GM21786 (cell line): ENCODE results near the gene NWD2.

ENCODE experiments used
- ATAC-seq: cut with Tn5 transposase; IDR thresholded peaks from one replicate; pipeline ENCODE4 v1.9.1; 2021; ENCODE audit not compliant: unreplicated experiment

Gene NWD2

DNA sequence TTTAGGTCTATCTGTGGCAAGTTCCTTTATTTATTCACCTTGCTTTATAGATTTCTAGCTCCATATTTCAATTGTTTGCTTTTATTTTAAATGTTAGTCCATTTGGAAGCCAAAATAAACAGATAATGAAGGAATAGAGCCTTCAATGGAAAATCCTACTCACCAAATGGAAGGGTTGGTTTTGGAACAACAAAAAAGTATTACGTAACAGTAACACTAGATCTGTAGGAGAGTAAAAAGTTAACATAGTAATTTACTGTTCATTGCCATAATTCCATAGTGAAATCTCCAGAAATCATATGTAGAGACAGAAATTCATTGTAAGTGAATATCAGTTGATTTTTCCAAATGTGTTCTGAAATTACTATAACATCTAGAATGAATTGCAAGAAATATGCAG lies 34.6 kb downstream of the NWD2 start:
- ATAC-seq: no peak

DNA sequence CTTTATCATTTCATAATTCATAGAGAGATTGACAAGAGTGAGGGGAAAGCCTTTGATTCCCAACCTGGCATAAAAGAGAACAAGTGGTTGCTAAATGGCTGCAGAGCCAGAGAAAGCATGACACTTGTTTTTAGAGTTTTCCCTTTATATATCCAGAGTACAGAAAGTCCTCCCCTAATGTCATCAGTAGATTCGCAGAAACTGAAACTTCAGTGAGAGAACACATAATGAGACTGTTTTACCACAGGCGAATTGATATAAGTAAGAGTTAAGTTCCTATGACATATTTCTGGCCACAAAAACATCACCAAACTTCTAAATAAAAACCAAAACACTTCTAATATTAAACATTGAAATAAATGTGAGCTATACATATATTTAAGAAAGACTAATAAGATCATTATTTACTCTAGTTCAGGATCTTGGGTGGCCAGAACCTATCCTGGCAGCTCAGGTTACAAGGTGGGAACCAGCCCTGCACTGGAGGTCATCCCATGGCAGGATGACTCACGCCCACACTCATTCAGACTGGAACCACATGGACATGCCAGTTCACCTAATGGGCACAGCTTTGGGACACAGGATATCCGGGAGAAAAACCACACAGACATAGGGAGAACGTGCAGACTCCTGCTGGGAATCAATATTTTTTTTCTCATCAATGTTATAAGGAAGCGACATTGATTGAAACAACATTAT lies 35.5 kb downstream of the NWD2 start:
- ATAC-seq: no peak

DNA sequence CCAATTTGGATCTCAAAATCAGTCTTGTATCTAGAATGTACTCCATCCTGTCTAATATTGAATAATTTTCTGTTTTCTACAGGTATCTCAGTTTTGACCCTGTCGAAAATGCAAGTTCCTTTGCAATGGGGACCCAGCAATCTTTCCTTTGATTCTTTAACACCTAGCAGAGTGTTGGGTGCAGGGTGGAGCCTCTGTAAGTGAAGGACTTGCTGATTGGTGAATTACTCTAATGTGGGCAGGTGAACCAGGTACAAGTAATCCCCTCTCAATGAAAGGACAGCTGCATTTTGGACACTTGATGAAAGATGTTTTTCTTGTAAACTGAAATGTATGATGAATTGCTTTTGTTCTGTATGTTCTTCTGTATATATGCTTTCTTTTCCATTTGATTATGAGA lies 54.9 kb downstream of the NWD2 start:
- ATAC-seq: no peak

DNA sequence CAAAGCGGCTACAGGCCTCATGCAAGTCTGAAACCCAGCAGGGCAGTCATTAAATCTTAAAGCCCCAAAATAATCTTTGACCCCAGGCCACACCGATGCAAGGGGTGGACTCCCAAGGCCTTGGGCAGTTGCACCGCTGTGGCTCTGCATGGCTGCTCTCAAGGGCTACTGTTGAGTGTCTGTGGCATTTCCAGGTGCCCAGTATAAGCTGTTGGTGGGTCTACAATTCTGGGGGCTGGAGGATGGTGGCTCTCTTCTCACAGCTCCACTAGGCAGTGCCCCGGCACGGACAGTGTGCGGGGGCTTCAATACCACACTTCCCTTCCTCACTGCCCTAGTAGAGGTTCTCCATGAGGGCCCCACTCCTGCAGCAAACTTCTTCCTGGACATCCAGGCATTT lies 60.1 kb downstream of the NWD2 start:
- ATAC-seq: no peak

DNA sequence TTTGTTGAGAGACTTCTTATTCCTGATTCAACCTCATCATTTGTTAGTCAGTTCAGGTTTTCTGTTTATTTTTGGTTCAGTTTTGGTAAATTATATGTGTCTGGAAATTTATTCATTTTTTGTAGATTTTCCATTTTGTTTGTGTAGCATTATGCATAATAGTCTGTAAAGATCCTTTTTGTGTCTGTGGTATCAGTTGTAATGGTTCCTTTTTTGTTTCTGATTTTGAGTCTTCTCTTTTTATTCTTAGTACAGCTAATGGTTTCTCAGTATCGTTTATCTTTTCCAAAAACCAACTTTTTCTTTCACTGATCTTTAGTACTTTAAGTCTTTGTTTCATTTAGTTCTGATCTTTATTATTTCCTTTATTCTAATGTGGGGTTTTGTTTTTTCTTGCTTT lies 61.4 kb downstream of the NWD2 start:
- no peak for ATAC-seq

DNA sequence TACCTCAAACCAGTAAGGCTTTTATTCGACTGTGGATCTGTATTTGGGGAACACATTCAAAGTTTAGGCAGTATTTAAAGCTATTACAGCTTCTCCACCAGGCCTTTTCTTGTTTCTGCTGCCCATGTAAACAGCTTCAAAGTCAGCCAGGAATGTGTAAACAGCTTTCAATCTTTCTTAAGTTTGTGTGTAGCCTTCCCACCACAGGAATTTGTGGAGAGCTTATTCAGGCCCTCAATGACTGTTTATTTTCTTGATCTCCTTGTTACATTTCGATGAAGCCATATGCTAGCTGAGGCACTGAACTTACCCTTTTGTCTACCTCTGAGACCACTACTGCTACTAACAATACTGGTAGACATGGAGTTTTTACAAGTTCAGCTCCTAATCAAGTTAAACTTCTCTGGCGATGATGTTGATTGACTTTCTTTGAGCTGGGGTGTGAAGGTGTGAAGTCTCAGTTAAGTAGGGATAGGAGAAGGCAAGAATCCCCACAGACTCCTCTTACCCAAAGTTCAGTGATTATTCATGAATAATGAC lies 72.6 kb downstream of the NWD2 start:
- no peak for ATAC-seq

DNA sequence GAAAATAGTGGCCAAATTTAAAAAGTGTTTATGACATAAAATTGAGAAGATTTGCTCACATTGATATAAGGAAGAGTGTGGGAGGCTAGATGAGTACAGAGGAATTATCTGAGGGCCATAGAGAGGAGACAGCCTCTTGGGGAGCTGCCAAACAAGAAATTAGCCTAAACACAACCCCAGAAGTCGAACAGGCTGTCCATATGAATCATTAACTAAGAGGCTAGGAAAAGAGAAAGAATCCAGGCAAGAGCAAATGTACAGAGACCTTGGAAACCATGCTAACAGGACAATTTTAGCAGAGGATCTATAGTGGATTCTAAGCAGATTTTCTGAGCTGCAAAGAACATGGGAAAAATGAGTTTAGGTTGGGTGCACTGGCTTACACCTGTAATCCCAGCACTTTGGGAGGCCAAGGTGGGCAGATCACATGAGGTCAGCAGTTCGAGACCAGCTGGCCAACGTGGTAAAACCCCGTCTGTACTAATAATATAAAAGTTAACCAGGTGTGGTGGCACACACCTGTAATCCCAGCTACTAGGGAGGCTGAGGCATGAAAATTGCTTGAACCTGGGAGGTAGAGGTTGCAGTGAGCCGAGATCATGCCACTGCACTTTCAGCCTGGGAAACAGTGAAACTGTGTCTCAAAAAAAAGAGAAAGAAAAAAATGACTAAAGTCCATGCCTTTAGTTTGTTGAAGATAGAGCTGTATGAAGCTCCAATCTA lies 76.1 kb downstream of the NWD2 start:
- ATAC-seq: no peak

DNA sequence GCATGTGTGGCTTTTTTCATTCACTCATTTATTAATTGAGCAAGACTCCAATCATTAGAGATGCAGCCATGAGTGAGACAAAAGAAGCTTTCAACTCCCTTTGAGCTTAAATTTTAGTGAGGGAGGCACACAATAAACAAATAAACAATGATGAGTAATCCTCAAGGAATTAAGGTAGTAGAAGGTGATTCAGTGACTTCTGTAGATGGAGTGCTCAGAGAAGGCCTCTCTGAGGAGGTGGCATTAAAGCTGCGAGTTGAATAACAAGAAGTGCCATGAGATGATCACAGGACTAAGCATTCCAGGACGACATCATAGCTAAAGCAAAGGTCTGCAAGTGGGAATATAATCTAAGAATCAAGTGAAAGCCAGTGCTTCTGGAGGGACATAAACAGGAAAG lies 77.6 kb downstream of the NWD2 start:
- ATAC-seq: no peak

DNA sequence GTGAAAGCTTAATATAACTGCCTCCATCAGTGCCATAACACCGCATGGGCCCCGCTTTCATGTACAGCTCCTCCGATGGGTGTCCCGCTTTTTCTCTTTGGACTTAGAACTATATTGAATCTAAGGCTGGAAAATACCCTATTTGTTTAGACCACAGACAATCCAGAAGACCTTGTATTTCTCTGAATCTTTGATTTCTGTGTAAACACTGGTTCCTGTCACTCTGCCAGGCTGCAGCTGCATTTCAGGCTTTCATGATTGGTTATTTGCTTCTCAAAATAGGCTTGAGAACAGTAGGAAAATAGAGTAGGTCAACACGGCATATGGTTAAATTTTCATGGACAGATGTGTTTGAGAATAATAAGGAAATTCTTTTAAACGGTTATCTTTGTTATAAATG lies 80.0 kb downstream of the NWD2 start:
- no peak for ATAC-seq

DNA sequence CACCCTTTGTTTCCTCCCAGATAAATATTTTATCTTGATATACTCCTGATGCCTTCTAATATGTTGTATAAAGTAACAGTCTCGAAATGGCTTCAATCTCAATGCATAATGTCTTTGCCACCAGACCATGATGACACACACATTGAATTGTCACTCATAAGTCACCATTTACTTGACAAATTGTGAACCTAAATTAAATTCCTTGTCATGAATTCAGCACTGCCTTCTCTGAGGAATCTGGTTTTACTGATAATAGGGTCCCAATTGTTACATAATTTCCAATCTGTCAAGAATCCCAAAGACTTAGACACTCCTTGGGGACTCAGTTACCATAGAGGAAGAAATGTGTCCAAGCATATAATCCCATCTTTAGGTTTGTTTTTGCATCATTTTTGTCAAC lies 82.3 kb downstream of the NWD2 start:
- ATAC-seq: no peak

DNA sequence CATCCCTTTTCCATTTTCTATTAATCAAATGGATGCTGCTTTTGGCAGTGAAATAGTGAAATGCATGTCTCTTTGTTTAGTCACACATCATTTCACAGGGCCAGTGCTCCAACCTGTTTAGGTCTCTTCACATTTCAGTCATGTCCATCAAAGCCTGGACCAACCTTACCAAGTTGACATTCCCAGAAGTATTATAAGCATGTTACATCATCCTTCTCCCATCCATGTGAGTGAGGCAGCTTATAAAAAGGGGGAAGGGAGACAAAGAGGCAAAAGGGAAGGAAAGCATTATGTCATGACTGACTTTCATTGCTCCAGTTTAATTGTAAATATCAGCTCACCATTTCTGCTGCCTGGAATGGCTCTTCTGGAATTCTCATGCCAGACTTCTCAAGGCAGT lies 94.4 kb downstream of the NWD2 start:
- ATAC-seq: no peak

DNA sequence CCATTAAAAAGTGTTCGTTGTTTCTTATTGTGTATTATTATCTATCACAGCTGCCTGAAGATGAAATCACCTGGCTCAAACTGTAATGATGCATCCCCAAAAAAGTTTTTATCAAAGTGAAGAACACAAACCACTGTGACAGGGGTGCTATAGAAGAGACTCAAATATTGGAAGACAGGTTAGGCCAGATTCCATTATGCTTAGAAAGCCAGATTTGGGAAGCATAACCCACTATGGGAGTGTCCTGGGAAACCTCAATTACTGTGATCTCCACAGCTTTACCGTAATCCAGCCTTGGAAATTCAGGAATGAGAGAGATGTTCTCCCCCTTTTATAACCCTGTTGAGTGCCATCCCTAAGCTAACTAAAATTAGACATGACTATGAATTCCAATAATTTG lies 114.2 kb downstream of the NWD2 start:
- ATAC-seq: no peak

DNA sequence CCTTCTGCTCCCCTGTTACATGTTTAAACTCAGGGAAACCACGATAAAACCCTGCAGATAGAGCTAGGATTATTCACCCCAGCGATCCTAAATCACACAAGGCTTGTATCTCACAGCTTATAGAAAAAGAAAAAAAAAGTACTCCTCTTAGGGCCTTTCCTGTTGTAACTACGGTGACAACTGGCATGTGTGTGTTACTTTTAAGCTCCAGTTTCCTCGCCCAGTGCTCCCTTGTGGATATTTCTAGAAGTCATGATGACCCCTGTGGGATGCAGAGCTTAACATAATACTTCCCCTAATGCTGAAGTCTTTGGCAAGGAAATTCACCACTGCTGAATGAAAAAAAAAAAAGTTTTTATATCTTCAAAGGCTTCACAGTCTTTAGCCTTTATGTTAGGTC lies 114.7 kb downstream of the NWD2 start:
- no peak for ATAC-seq

DNA sequence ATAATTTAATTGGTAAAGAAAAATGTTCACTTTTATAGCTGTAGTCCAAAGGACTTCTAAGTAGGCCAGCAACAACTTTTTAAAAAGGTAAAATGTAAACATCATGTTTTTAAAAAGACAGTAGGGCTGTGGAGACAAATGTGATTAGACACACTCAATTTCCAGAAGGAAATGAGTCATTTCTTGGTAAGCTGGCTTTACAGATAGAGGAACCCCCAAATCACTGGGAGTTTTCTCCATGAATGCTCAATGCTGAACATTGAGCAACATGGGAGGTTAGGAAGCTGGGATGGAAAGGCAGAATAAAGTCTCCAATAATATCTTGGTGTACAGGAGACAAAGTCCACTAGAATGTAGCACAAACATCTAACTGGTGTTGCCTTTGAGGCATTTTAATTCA lies 121.3 kb downstream of the NWD2 start:
- ATAC-seq: no peak

DNA sequence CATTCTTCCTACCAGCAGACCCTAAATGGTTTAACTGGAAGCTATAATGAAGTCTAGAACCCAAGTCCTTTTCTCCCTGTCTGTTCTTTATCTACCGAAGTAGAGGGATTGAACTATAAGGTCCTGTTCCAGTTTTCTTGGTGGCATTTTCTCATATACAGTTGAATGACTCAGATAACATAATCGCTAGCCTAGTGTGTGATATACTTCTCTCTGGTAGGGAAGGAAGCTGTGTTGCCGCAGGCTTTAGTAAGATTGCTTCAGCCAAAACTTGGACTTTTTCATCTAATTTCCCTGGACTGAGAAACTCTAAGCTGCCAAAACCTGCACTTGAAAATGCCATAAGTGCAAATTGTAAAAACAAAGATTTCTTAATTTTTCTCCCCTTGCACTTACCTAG lies 123.4 kb downstream of the NWD2 start:
- ATAC-seq: no peak

DNA sequence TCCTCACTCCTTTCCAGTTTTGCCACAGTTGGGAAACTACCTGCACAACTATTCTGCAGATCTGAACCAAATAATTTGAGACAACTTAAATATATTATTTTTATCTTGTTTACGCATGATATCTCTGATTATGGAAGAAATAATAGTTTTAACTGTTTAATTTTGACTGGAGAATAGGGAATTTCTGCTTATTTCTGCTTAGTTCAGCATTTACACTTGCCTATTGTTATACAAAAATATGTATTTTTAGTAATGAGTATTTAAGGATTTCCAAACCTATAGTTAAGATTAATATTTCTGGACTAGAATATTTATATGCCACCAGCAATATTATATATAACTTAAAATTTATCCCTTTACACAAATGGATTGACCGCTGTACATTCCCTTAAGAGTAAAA lies 125.5 kb downstream of the NWD2 start:
- ATAC-seq: no peak

DNA sequence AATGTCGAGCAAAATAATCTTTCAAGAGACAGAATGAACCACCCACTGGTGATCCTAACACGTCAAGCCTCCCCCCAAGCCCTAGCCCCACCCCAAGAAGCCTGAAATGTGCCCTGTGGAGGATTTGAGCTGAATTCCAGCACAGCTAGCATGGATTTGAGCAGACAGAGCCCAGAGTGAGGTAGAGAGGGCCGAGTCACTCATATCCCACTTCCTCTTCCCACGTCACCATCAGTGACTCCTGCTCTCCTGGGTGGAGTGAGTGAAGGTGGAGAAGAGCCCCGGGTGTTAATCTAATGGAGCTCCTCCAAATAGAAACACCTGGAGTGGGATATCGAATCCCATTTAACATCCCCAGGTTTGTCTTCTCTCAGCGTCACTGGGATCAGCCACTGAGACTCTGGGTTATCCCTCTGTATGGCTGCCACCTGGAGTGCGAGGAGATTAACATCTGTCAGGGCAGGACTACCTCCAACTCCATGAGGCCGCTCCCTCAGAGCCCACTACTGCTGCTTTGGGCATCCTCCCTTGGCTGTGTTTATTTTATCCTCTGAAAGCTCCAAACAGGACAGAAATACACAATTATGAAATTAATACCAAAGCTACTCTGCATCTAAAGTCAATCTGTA lies 136.6 kb downstream of the NWD2 start:
- ATAC-seq: no peak

DNA sequence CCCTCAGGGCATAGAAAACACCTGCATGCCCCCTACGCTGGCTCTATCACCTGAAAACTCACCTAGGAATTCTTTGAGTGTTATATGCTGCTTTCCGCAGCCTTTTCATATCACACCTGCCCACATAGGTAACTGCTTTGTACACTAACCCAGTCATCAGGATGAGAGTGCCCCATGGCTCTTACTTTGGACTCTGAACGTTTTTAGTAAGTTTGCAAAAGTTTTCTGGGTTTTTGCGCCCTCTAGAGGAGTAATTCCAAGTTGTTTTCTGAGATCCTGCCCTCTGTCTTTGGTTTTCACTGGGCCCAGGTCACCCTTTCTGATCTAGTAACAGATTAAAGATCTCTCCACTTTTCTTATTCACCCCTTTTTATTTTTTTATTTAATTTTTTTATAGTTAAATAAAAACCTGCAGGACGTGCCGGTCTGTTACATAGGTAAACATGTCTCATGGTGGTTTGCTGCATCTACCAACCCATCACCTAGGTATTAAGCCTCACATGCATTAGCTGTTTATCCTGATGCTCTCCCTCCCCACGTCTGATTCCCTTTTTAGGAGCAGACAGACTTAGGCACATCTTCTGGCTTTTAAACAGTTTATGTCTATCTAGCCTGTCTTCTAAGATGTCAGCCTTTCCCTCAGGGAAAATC lies 139.2 kb downstream of the NWD2 start:
- peak; percentile 75 for ATAC-seq

DNA sequence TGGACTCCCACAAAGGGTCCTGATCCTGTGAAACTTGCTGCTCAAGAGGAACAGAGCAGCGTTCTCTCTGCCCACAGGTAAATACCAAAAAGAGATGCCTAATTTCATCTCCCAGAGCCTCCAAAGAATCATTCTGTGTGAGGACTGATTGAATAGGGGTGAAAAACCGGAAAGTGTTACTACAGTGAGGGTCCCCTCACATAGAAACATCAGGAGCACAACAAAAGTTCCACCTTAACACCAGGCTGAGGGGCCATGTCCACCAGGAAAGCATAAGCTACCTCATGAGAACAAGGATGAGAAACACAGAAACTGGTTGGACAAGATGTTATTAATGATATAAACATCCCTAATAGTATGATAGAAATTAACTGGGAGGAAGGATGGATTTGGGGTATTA lies 140.9 kb downstream of the NWD2 start:
- no peak for ATAC-seq

DNA sequence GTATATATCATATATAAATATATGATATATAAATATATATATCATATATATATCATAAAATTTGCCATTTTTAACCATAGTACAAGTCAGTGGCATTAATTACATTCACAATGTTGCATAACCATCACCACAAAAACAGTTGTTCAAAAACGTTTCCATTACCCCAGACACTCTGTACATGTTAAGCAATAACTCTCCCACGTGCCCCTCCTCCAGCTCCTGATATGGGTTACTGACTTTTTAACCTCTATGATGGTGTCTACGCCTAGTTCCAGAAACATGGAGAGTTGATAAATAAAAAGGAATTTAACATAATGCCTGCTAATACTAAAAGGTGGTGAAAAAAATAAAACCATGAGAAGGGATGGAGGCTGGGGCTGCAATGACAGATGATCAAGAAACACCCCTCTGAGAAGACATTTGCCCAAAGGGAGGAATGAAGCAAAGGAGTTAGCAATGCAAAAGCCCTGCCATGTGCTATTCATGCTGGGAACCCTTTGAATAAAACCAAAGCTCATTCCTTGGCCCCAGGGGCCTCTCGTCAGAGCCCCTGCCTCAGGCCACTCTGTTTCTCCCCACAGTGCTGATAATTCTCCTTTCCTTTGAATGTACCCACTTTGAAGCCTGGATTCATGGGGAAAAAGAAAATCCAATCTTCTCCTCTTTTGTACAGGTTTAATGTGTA lies 144.3 kb downstream of the NWD2 start:
- no peak for ATAC-seq

DNA sequence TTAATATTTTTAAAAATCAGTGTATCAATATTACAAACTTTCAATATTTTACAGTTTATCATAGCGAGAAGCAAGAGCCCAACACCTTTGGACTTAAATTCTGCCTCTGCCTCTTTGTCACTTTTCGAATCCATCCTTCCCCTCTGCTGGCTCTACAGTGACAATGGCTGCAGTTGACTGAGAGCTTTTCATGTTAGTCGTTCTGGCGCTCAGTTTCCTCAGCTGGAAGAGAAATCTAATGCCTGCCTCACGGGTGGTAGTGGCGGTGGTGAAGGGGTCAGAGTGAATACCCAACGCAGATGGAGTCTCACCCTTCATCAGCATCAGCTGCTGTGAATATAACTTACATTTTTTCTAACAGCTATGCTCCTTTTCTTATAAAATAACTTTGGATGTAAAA lies 144.8 kb downstream of the NWD2 start:
- ATAC-seq: no peak
